Activated T-cell treated with anti-CD3 and anti-CD28 coated beads for 48 hours (primary cell): ENCODE results near the gene ANKS1B.

Experiments
- DNase-seq: peaks from one replicate; pipeline ENCODE4 v3.0.0-alpha.2; 2020; ENCODE audit warnings: low read depth

ANKS1B gene

GRCh38 chr12:99573980-99574379 lies 410.8 kb downstream of the ANKS1B start:
- DNase-seq, result no peak

GRCh38 chr12:99567072-99567471 lies 417.7 kb downstream of the ANKS1B start:
- no peak for DNase-seq

- DNase-seq, result no peak
These were observed 426.6 kb downstream of the ANKS1B start for GRCh38 chr12:99558109-99558508.

- DNase-seq, result no peak
These were observed 431.3 kb downstream of the ANKS1B start for GRCh38 chr12:99553461-99553860.

- DNase-seq, result no peak
These were observed 432.7 kb downstream of the ANKS1B start for GRCh38 chr12:99552022-99552421.

- DNase-seq, result no peak
These were observed 435.1 kb downstream of the ANKS1B start for GRCh38 chr12:99549651-99550050.

- no peak for DNase-seq
These were observed 435.5 kb downstream of the ANKS1B start for GRCh38 chr12:99549196-99549595.

GRCh38 chr12:99544457-99544856 lies 440.3 kb downstream of the ANKS1B start:
- no peak for DNase-seq

- no peak for DNase-seq
These were observed 454.8 kb downstream of the ANKS1B start for GRCh38 chr12:99529966-99530365.

GRCh38 chr12:99528478-99528877 lies 456.3 kb downstream of the ANKS1B start:
- no peak for DNase-seq

GRCh38 chr12:99523853-99524252 lies 460.9 kb downstream of the ANKS1B start:
- no peak for DNase-seq

- DNase-seq, result no peak
These were observed 462.3 kb downstream of the ANKS1B start for GRCh38 chr12:99522456-99522855.

GRCh38 chr12:99521664-99522063 lies 463.1 kb downstream of the ANKS1B start:
- no peak for DNase-seq

GRCh38 chr12:99513066-99513465 lies 471.7 kb downstream of the ANKS1B start:
- no peak for DNase-seq

GRCh38 chr12:99505805-99506204 lies 478.9 kb downstream of the ANKS1B start:
- no peak for DNase-seq

- no peak for DNase-seq
These were observed 486.0 kb downstream of the ANKS1B start for GRCh38 chr12:99498756-99499155.

GRCh38 chr12:99495799-99496198 lies 488.9 kb downstream of the ANKS1B start:
- no peak for DNase-seq

- no peak for DNase-seq
These were observed 491.5 kb downstream of the ANKS1B start for GRCh38 chr12:99493197-99493596.

GRCh38 chr12:99486277-99486676 lies 498.5 kb downstream of the ANKS1B start:
- DNase-seq, result no peak

GRCh38 chr12:99479149-99479548 lies 505.6 kb downstream of the ANKS1B start:
- no peak for DNase-seq

GRCh38 chr12:99476956-99477355 lies 507.8 kb downstream of the ANKS1B start:
- DNase-seq, result no peak

- no peak for DNase-seq
These were observed 529.2 kb downstream of the ANKS1B start for GRCh38 chr12:99455350-99456035.

- no peak for DNase-seq
These were observed 530.1 kb downstream of the ANKS1B start for GRCh38 chr12:99454539-99455172.
